ENCODE data around the gene THY1. TPM values are rescaled to one million over a fixed set of nuclear protein-coding genes. Genes with fewer than 3 reads are reported as not detected.

THY1 gene
- total and polyA plus RNA-seq, 9 of the 15 experiments (the other 6 are each of a cell fraction or from before 2014, with no cell fraction given), result 0.07 to 0.40 (median 0.16) TPM; not detected in 5

GRCh38 chr11:119419834-119420492 lies 3.0 kb downstream of the THY1 start:
- in situ Hi-C loops (cut with MboI) (no loop called here), intact Hi-C loops (cut with micrococcal nuclease) (no loop called here)
- H3K36me3 ChIP-seq (ENCODE audit: control insufficient read depth, insufficient read depth, low read length), result no peaks in the 10 kb centered on the region
- FAIRE-seq (no peak), DNase-seq (ENCODE audit: extremely low read depth in 1 of 4, low spot score in 3 of 4) (no peak), ATAC-seq (no peak; the same call in 2 of the 3 replicates)
- no TSS peak for BruUV-seq (replicated peaks)
- 0 out of 4 replicates have a peak overlapping the region, but pooled peaks of 1 of the 2 experiments have one; percentile 5 for H3K9ac ChIP-seq (ENCODE audit: insufficient read depth in 1 of 2, low read depth in 2 of 2, low read length in 2 of 2)
- no peak overlapping the region for H3K4me2 ChIP-seq (ENCODE audit: insufficient read depth, low read length)
- no peak for TF ChIP-seq MEF2D (tag; conservative IDR thresholded peaks at IDR 0.05; ENCODE audit: low read depth)
- no peak for TF ChIP-seq MEF2A (IDR thresholded peaks at IDR 0.05; ENCODE audit: control insufficient read depth, low read depth, low read length)
- no peak for TF ChIP-seq ESRRB (CRISPR knock-in tag; IDR thresholded peaks at IDR 0.05; ENCODE audit: borderline replicate concordance)
- no peak for TF ChIP-seq GABPB2 (CRISPR knock-in tag; conservative IDR thresholded peaks at IDR 0.05)
- no peak for TF ChIP-seq ZNF77 (CRISPR knock-in tag; IDR thresholded peaks at IDR 0.05)
- TF ChIP-seq SP2 (IDR thresholded peaks at IDR 0.05; ENCODE audit: extremely low read depth, low read depth, low read length, poor library complexity, severe bottlenecking), result no peak
- no peak for TF ChIP-seq WHSC1 (IDR thresholded peaks at IDR 0.05; ENCODE audit: low read length)
- no peak for TF ChIP-seq TAF9B (IDR thresholded peaks at IDR 0.05; ENCODE audit: partially characterized antibody)
- no peak for TF ChIP-seq HIVEP1 (CRISPR knock-in tag; IDR thresholded peaks at IDR 0.05)
- TF ChIP-seq ETS1 (conservative IDR thresholded peaks at IDR 0.05; ENCODE audit: control insufficient read depth, low read depth, low read length), result no peak
- no peak for TF ChIP-seq TCF7L2 (IDR thresholded peaks at IDR 0.05; ENCODE audit: low read depth, low read length)
- no peak for TF ChIP-seq CUX1 (CRISPR knock-in tag; IDR thresholded peaks at IDR 0.05)
- TF ChIP-seq ZZZ3 (IDR thresholded peaks at IDR 0.05), result no peak
- POLR2A ChIA-PET, result interaction anchor here (0.5 to 0.7 kb wide), 2 partner anchors 10 to 42 kb away, joined by 3 read pairs; no protein-coding TSS in a partner anchor
- H3K79me2 ChIP-seq (ENCODE audit: control insufficient read depth, insufficient read depth, low read length), result no peaks in the 10 kb centered on the region
- CTCF ChIA-PET (ENCODE audit: low intra/inter-chr PET ratio), result no interaction called here
- H3K9me3 ChIP-seq (replicated peaks; ENCODE audit: control insufficient read depth, insufficient read depth, low read depth, low read length), result no peaks in the 10 kb centered on the region
- no peak overlapping the region for H2AFZ ChIP-seq (ENCODE audit: low read depth, low read length)
- 0 out of 2 replicates have a peak, but pooled peaks cover 2% of the 10 kb centered on the region for H4K20me1 ChIP-seq (replicated peaks; ENCODE audit: control insufficient read depth, insufficient read depth, low read length)
- H3K27ac ChIP-seq (ENCODE audit: extremely low read depth, low read depth, low read length), result no peak overlapping the region
- H3K4me1 ChIP-seq (replicated peaks in 1 of 2; ENCODE audit: control insufficient read depth in 2 of 2, insufficient read depth in 2 of 2, low read length in 2 of 2), result peaks cover 0 to 16% of the 10 kb centered on the region in 2 experiments; a peak in 2 of 5 replicates
- no peak overlapping the region for H3K4me3 ChIP-seq
- WGBS (ENCODE audit: insufficient coverage, low coverage, missing lambda C conversion rate), result 46% methylated on average over 17 of the region's 18 CpGs
- H3K9me1 ChIP-seq (ENCODE audit: control insufficient read depth, insufficient read depth, low read length), result no peaks in the 10 kb centered on the region
- peaks cover 0 to 16% of the 10 kb centered on the region in 2 experiments; a peak in 1 of 5 replicates for H3K27me3 ChIP-seq (ENCODE audit: control insufficient read depth in 2 of 2, insufficient read depth in 2 of 2, low read length in 2 of 2)
